ENCODE measurements around the gene MRGPRX2.
A peak's percentile ranks its signal among the peaks of the same experiment; 100 is the strongest.

Gene MRGPRX2

DNA sequence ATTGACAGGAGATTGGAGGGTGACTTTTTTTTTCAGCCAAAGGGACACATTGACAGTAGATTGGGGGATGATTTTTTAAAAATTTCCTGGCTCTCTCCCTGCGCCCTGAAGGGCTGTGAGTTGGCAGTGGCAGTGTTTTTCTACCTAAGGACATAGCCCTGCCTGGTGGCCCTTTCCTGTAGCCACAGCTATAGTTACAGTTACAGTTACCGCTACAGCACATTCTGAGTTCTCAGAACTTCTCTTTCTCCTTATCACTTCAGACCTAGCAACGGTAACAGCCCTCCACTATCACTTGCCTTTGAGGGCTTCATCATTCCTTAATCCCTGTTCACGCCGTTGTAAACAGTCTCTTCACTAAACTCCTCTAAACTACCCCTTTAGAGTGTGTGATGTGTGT is 684 bp downstream of the MRGPRX2 start:
- Histone ChIP-seq H3K36me3 (no peaks in the 10 kb centered on the region), H4K20me1 (no peaks in the 10 kb centered on the region), H3K4me3 (no peak overlapping the region), H3K4me2 (peak overlapping the region in 6 of 11 experiments; percentile 37 to 69 (median 50); a peak in 10 of 22 replicates), H3K4me1 (peaks cover 0 to 35% (median 18%) of the 10 kb centered on the region in 10 experiments; a peak in 14 of 20 replicates), H3K9me3 (replicated peaks in 1 of 11) (peaks cover 0 to 5% (median 0%) of the 10 kb centered on the region in 11 experiments; a peak in 2 of 22 replicates), H3K27ac (no peak overlapping the region), H3K27me3 (no peaks in the 10 kb centered on the region), H3K9ac (no peak overlapping the region)
- TF ChIP-seq Cebpa-rat (IDR thresholded peaks at IDR 0.05), result no peak

DNA sequence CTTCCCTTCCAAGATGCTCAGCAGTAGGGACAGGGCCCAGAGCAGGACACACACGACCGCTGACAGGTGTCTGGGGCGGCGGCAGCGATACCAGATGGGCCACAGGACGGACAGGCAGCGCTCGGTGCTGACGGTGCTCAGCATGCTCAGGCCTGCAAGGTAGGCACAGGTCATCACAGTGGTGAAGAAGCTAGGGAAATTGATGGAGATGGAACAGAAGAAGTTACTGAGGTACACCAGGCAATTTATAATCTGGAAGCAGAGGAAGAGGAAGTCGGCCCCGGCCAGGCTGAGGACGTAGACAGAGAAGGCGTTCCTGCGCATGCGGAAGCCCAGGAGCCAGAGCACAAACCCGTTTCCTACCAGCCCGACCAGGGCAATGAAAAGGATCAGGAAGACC is 4.6 kb downstream of the MRGPRX2 start:
- no peak for TF ChIP-seq Cebpa-rat (IDR thresholded peaks at IDR 0.05)
- Histone ChIP-seq H4K20me1 (no peaks in the 10 kb centered on the region), H3K27me3 (no peaks in the 10 kb centered on the region), H3K9ac (no peak overlapping the region), H3K27ac (no peak overlapping the region), H3K4me1 (peaks cover 0 to 32% (median 14%) of the 10 kb centered on the region in 10 experiments; a peak in 15 of 20 replicates), H3K9me3 (replicated peaks in 1 of 11) (peaks cover 4 to 15% (median 8%) of the 10 kb centered on the region in 11 experiments; a peak in 14 of 22 replicates), H3K4me2 (no peak overlapping the region), H3K4me3 (no peak overlapping the region), H3K36me3 (no peaks in the 10 kb centered on the region)

DNA sequence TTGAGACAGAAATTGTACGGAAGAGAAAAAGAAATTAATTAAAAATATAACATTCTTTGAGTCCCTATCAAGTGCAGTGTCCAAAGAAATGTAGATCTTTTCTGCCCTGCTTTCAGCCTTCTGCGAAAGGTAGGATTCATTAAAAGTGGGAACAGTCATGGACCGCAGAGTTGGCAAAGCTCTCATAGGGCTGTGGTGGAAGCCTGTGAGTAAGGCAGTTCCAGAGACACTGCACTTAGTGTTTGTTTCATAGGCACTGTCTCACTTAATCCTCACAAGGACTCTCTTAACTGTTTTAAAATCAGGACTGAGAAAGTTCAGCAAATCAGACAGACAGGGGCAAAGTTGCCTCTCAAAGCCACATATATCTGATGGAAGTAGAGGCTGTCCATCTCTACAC is 5.5 kb downstream of the MRGPRX2 start:
- no peak for TF ChIP-seq Cebpa-rat (IDR thresholded peaks at IDR 0.05)
- no peaks in the 10 kb centered on the region for H3K36me3 ChIP-seq
- no peak overlapping the region for H3K4me2 ChIP-seq
- H3K9ac ChIP-seq, result no peak overlapping the region
- peaks cover 0 to 23% (median 7%) of the 10 kb centered on the region in 10 experiments; a peak in 12 of 20 replicates for H3K4me1 ChIP-seq
- no peak overlapping the region for H3K27ac ChIP-seq
- H3K27me3 ChIP-seq, result no peaks in the 10 kb centered on the region
- no peak overlapping the region for H3K4me3 ChIP-seq
- H3K9me3 ChIP-seq (replicated peaks in 1 of 11), result peaks cover 8 to 23% (median 14%) of the 10 kb centered on the region in 11 experiments; a peak in 16 of 22 replicates
- H4K20me1 ChIP-seq, result no peaks in the 10 kb centered on the region

DNA sequence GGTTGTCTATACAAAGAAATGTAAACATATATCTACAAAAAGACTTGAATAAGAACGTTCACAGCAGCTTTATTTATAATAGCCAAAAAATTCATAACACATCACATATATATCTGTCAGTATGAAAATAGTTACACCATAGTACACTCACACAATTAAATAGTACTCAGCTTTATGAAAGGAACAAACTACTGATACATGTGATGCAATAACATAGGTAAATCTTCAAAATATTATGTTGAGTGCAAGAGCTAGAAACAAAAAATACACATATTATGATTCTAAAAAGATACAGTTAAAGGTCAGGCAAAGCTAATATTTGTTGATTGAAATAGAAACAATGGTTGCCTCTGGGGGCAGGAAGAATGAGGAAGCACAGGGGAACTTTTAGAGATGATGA is 6.6 kb downstream of the MRGPRX2 start:
- no peaks in the 10 kb centered on the region for H3K27me3 ChIP-seq
- TF ChIP-seq Cebpa-rat (IDR thresholded peaks at IDR 0.05), result no peak
- no peak overlapping the region for H3K4me2 ChIP-seq
- no peak overlapping the region for H3K27ac ChIP-seq
- no peak overlapping the region for H3K9ac ChIP-seq
- no peaks in the 10 kb centered on the region for H4K20me1 ChIP-seq
- peaks cover 0 to 14% (median 4%) of the 10 kb centered on the region in 10 experiments; a peak in 5 of 20 replicates for H3K4me1 ChIP-seq
- H3K36me3 ChIP-seq, result no peaks in the 10 kb centered on the region
- no peak overlapping the region for H3K4me3 ChIP-seq
- peaks cover 8 to 26% (median 20%) of the 10 kb centered on the region in 11 experiments; a peak in 16 of 22 replicates for H3K9me3 ChIP-seq (replicated peaks in 1 of 11)

DNA sequence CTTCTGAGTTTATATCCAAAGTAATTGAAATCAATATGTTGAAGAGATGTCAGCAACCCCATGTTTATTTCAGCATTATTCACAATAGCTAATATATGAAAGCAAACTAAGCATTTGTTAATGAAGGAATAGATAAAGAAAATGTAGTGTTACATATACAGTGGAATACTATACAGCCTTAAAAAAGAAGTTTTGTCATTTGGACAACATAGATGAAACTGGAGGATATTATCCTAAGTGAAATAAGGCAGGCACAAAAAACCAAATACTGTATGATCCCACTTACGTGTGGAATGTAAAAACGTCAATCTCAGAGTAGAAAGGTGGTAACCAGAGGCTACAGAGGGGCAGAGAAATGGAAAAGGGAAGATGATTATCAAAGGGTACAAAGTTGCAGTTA is 10.2 kb downstream of the MRGPRX2 start:
- no peak overlapping the region for H3K9ac ChIP-seq
- peaks cover 11 to 31% (median 22%) of the 10 kb centered on the region in 11 experiments; a peak in 18 of 22 replicates for H3K9me3 ChIP-seq (replicated peaks in 1 of 11)
- TF ChIP-seq Cebpa-rat (IDR thresholded peaks at IDR 0.05), result no peak
- H3K4me1 ChIP-seq, result peaks cover 0 to 9% (median 4%) of the 10 kb centered on the region in 10 experiments; a peak in 5 of 20 replicates
- H3K4me2 ChIP-seq, result no peak overlapping the region
- H3K27ac ChIP-seq, result no peak overlapping the region
- no peaks in the 10 kb centered on the region for H3K27me3 ChIP-seq
- no peaks in the 10 kb centered on the region for H3K36me3 ChIP-seq
- no peak overlapping the region for H3K4me3 ChIP-seq
- H4K20me1 ChIP-seq, result no peaks in the 10 kb centered on the region

DNA sequence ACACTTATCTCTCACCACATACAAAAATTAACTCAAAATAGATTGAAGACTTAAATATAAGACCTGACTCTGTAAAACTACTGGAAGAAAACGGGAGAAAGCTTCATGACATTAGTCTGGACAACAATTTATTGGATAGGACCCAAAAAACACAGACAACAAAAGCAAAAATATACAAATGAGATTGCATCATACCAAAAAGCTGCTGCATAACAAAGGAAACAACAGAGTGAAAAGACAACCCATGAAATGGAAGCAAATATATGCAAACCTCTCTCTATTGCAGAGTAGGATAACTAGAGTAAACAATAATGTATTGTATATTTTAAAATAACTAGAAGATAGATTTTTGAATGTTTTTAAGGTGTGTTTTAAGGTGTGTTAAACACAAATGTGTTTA is 11.2 kb downstream of the MRGPRX2 start:
- no peak overlapping the region for H3K4me2 ChIP-seq
- peak in 1 of 11 experiments; percentile 53; a peak in 3 of 22 replicates for TF ChIP-seq Cebpa-rat (IDR thresholded peaks at IDR 0.05)
- peaks cover 0 to 5% (median under 1%) of the 10 kb centered on the region in 10 experiments; a peak in 4 of 20 replicates for H3K4me1 ChIP-seq
- H3K9me3 ChIP-seq (replicated peaks in 1 of 11), result peaks cover 20 to 40% (median 31%) of the 10 kb centered on the region in 11 experiments
- no peaks in the 10 kb centered on the region for H3K27me3 ChIP-seq
- H3K4me3 ChIP-seq, result no peak overlapping the region
- no peaks in the 10 kb centered on the region for H3K36me3 ChIP-seq
- no peak overlapping the region for H3K9ac ChIP-seq
- H4K20me1 ChIP-seq, result no peaks in the 10 kb centered on the region
- H3K27ac ChIP-seq, result no peak overlapping the region

DNA sequence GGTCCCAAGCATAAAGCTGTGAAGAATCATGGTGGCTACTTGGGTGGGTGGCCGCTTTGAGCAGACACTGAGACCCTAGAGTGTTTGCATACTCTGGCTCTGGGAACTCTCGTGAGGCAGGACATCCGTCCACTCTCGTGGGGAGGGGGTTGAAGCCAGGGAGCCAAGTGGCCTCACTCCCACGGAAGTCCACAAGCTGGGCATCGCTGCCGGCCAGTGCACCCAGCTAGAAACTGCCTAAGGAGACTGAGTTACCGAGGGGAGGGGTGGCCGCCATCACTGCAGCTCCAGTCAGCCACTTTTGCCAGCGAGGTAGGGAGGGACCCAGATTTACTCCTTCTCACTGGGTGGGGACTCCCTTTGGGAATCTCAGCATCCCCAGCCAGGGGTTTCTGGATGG is 20.5 kb downstream of the MRGPRX2 start:
- TF ChIP-seq Cebpa-rat (IDR thresholded peaks at IDR 0.05), result no peak
- peaks cover 0 to 33% (median 19%) of the 10 kb centered on the region in 10 experiments; a peak in 14 of 20 replicates for H3K4me1 ChIP-seq
- H3K36me3 ChIP-seq, result peaks cover 0 to 6% (median 0%) of the 10 kb centered on the region in 11 experiments; a peak in 1 of 22 replicates
- H3K27me3 ChIP-seq, result no peaks in the 10 kb centered on the region
- H3K9me3 ChIP-seq (replicated peaks in 1 of 11), result peaks cover 34 to 62% (median 49%) of the 10 kb centered on the region in 11 experiments
- no peak overlapping the region for H3K9ac ChIP-seq
- no peaks in the 10 kb centered on the region for H4K20me1 ChIP-seq
- peak overlapping the region in 2 of 11 experiments; percentile 44 to 49; a peak in 2 of 22 replicates for H3K27ac ChIP-seq
- H3K4me3 ChIP-seq, result peak overlapping the region in 5 of 10 experiments; percentile 16 to 42 (median 24); a peak in 5 of 20 replicates
- H3K4me2 ChIP-seq, result peak overlapping the region in 2 of 11 experiments; percentile 61 to 68; a peak in 3 of 22 replicates

DNA sequence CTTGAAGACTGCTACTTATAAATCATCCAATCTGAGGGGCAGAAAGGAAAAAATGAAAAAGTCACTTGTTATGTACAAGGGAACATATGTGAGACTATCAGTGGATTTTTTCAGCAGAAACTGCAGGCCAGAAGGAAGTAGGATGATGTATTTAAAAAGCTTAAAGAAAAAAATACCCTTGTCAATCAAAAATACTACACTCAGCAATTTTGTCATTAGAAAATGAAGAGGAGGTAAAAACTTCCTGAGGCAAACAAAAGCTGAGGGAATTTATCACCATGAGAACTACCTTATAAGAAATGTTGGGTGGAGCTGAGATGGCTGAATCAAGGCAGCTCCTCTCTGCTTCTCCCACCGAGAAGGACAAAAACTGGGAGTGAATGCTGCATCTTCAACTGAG is 21.1 kb downstream of the MRGPRX2 start:
- Histone ChIP-seq H3K9me3 (replicated peaks in 1 of 11) (peaks cover 28 to 57% (median 43%) of the 10 kb centered on the region in 11 experiments), H4K20me1 (no peaks in the 10 kb centered on the region), H3K4me3 (peak overlapping the region in 4 of 10 experiments; percentile 22 to 42 (median 28); a peak in 5 of 20 replicates), H3K36me3 (peaks cover 0 to 6% (median 0%) of the 10 kb centered on the region in 11 experiments; a peak in 1 of 22 replicates), H3K9ac (no peak overlapping the region), H3K4me1 (peaks cover 0 to 33% (median 19%) of the 10 kb centered on the region in 10 experiments; a peak in 14 of 20 replicates), H3K4me2 (peak overlapping the region in 5 of 11 experiments; percentile 48 to 68 (median 61); a peak in 10 of 22 replicates), H3K27ac (peak overlapping the region in 2 of 11 experiments; percentile 44 to 49; a peak in 3 of 22 replicates), H3K27me3 (no peaks in the 10 kb centered on the region)
- TF ChIP-seq Cebpa-rat (IDR thresholded peaks at IDR 0.05), result no peak

DNA sequence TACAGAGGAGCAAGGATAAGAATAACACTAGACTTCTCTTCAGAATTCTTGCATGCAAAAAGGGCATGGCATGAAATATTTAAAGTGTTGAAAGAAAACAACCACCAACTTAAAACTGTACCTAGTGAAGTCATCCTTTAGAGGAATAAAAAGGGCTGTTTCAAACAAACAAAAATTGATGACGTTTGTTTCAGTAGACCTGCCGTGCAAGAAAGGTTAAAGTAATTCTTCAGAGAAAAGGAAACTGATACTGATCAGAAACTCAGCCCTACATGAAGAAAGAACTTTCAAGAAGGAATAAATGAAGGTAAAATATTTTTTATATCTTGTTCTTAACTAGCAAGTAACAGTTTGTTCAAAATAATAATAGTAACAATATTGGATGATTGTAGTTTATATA is 27.5 kb downstream of the MRGPRX2 start:
- H3K27ac ChIP-seq, result no peak overlapping the region
- no peak for TF ChIP-seq Cebpa-rat (IDR thresholded peaks at IDR 0.05)
- H3K9ac ChIP-seq, result no peak overlapping the region

More for the DNA sequence above, 27.5 kb downstream of the MRGPRX2 start:
- no peaks in the 10 kb centered on the region for H3K36me3 ChIP-seq
- H3K27me3 ChIP-seq, result no peaks in the 10 kb centered on the region
- peaks cover 0 to 11% (median 2%) of the 10 kb centered on the region in 11 experiments; a peak in 6 of 22 replicates for H3K9me3 ChIP-seq (replicated peaks in 1 of 11)
- H3K4me2 ChIP-seq, result no peak overlapping the region
- no peaks in the 10 kb centered on the region for H4K20me1 ChIP-seq
- H3K4me1 ChIP-seq, result peaks cover 0 to 21% (median 3%) of the 10 kb centered on the region in 10 experiments; a peak in 13 of 20 replicates
- H3K4me3 ChIP-seq, result no peak overlapping the region

All from BLaER1 treated with 17β-estradiol and CSF1 and Interleukin-3, amounts not matched to agents 10 nM and 100 nM (cell line).